Astrocyte of the cerebellum (primary cell): ENCODE results near the gene ZNF333.

Experiments used
- DNase-seq: peaks from one replicate; pipeline ENCODE4 v3.0.0-alpha.2; 2011; ENCODE audit warnings: low read depth
- H3K4me3 ChIP-seq: 2 replicates; pipeline ENCODE4 v1.5.1; 2011; ENCODE audit warnings: mild to moderate bottlenecking, low read depth, low read length, moderate library complexity
- CTCF ChIP-seq: IDR thresholded peaks from 2 replicates; pipeline ENCODE4 v1.5.1; 2012; ENCODE audit warnings: low read length, low read depth, moderate library complexity, mild to moderate bottlenecking; ENCODE audit errors: missing control alignments
- in situ Hi-C: cut with HindIII; loops from 2 replicates; pipeline ENCODE4 v1.10.0; 2017; ENCODE audit warnings: low sequenced_read_pairs

Gene ZNF333

DNA sequence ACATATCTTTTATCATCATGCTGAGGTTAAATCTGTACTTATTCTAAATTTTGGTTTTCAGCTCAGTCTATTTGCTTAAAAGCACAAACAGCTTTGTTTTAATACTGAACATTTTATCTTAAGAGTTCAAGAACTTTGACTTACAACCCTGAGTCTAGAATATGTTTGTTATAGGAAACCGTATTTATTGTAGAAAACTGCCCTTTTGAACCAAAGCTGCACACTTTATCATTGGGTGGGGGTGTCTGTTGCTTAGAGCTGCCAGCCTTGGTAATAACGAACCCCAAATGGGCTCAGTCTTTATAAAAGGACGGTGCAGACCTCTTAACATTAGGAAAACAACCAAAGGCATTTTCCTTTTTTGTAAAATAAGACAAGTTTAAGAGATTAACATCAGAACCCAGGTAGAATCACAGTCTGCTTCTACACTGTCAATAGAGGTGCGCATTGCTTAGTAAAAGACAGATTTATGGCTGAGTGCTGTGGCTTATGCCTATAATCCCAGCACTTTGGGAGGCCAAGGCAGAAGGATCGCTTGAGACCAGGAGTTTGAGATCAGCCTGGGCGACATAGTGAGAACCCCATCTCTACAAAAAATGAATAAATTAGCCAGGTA is 29.9 kb upstream of the ZNF333 start:
- TF ChIP-seq CTCF: no peak
- in situ Hi-C loops: no loop called here
- no peak overlapping the region for H3K4me3 ChIP-seq
- no peak for DNase-seq

GRCh38 chr19:14661372-14661924 is 28.4 kb upstream of the ZNF333 start:
- TF ChIP-seq CTCF: no peak
- no peak overlapping the region for H3K4me3 ChIP-seq
- in situ Hi-C loops: no loop called here
- no peak for DNase-seq

- DNase-seq: no peak
- in situ Hi-C loops: no loop called here
- H3K4me3 ChIP-seq: no peak overlapping the region
- TF ChIP-seq CTCF: no peak
Observed at GRCh38 chr19:14669940-14670339, 19.9 kb upstream of the ZNF333 start.

GRCh38 chr19:14670408-14670807 is 19.4 kb upstream of the ZNF333 start:
- TF ChIP-seq CTCF: no peak
- H3K4me3 ChIP-seq: no peak overlapping the region
- DNase-seq: no peak
- in situ Hi-C loops: no loop called here

- H3K4me3 ChIP-seq: no peak overlapping the region
- no peak for TF ChIP-seq CTCF
- no peak for DNase-seq
- in situ Hi-C loops: no loop called here
Observed at GRCh38 chr19:14672188-14672872, 17.5 kb upstream of the ZNF333 start.

GRCh38 chr19:14673088-14673487 is 16.8 kb upstream of the ZNF333 start:
- no peak overlapping the region for H3K4me3 ChIP-seq

More at GRCh38 chr19:14673088-14673487, 16.8 kb upstream of the ZNF333 start:
- no peak for TF ChIP-seq CTCF
- DNase-seq: no peak
- in situ Hi-C loops: no loop called here
